OCI-LY7 (cell line): ENCODE measurements around the gene SEPSECS. TPM values are rescaled to one million over a fixed set of nuclear protein-coding genes. Genes with fewer than 3 reads are reported as not detected.
"Not testable (repeated sequence)": the region's sequence is repeated elsewhere in the genome, so short reads cannot be mapped to it uniquely, and the experiment has no call there.

Experiments
- BruUV-seq: library from RNA; stranded (reverse); fragments of 400-500 nt; replicated peaks from 2 replicates; lab custom pipeline; 2021; lab: Mats Ljungman, UMichigan
- CTCF ChIA-PET: fragments of 300-600 bp; sonication (Branson Sonifier 250); formaldehyde crosslinking; loops from one replicate; lab custom pipeline; 2022; ENCODE audit warnings: antibody characterized with exemption; ENCODE audit not compliant: unreplicated experiment; lab: Charles Lee
- POLR2A ChIA-PET: fragments of 300-600 bp; sonication (Branson Sonifier 250); formaldehyde crosslinking; loops from one replicate; lab custom pipeline; 2022; ENCODE audit warnings: antibody characterized with exemption; lab: Charles Lee
- DNase-seq: peaks from one replicate; pipeline ENCODE4 v3.0.0-alpha.2; 2015; ENCODE audit warnings: low spot score
- H2AFZ ChIP-seq: fragments of 200-600 bp; sonication (generic), shearing (Covaris generic); 2 replicates; pipeline ENCODE4 v1.6.1; 2014; ENCODE audit warnings: mild to moderate bottlenecking, antibody characterized with exemption, low read length, moderate library complexity
- H3K27ac ChIP-seq: fragments of 200-600 bp; sonication (generic); 2 replicates; pipeline ENCODE4 v1.5.1; 2014; ENCODE audit warnings: mixed run types, low read depth, mild to moderate bottlenecking, moderate library complexity, low read length, inconsistent platforms; ENCODE audit not compliant: poor library complexity, severe bottlenecking
- H3K36me3 ChIP-seq: fragments of 200-600 bp; sonication (generic); 2 replicates; pipeline ENCODE4 v1.6.1; 2014; ENCODE audit warnings: mild to moderate bottlenecking, antibody characterized with exemption, low read length, moderate library complexity, mixed read lengths; ENCODE audit not compliant: insufficient read depth
- H3K4me1 ChIP-seq: fragments of 200-600 bp; sonication (generic); 2 replicates; pipeline ENCODE4 v1.5.1; 2014; ENCODE audit warnings: mild to moderate bottlenecking, low read length; ENCODE audit not compliant: insufficient read depth, poor library complexity, severe bottlenecking
- H3K4me2 ChIP-seq: fragments of 200-600 bp; sonication (generic); 2 replicates; pipeline ENCODE4 v1.6.1; 2014; ENCODE audit warnings: mild to moderate bottlenecking, low read length
- H3K4me3 ChIP-seq: fragments of 200-600 bp; sonication (generic); 2 replicates; pipeline ENCODE4 v1.5.1; 2014; ENCODE audit warnings: mild to moderate bottlenecking, low read depth, low read length; ENCODE audit not compliant: poor library complexity, severe bottlenecking
- H3K79me2 ChIP-seq: fragments of 200-600 bp; sonication (generic); 2 replicates; pipeline ENCODE4 v1.6.1; 2016; ENCODE audit warnings: low read depth, mild to moderate bottlenecking, low read length, moderate library complexity, mixed read lengths; ENCODE audit not compliant: insufficient read depth
- H3K9me2 ChIP-seq: fragments of 200-600 bp; sonication (generic); 2 replicates; pipeline ENCODE4 v1.6.1; 2016; ENCODE audit warnings: mild to moderate bottlenecking, low read length, mixed read lengths; ENCODE audit not compliant: insufficient read depth
- H3K9me3 ChIP-seq: fragments of 200-600 bp; sonication (generic); 2 replicates; pipeline ENCODE4 v1.6.1; 2014; ENCODE audit warnings: mild to moderate bottlenecking, mixed run types, low read length, mixed read lengths
- H4K20me1 ChIP-seq: fragments of 200-600 bp; sonication (generic); 2 replicates; pipeline ENCODE4 v1.6.1; 2014; ENCODE audit warnings: mild to moderate bottlenecking, antibody characterized with exemption, low read length, moderate library complexity, mixed read lengths; ENCODE audit not compliant: insufficient read depth
- CTCF ChIP-seq: fragments of 200-600 bp; sonication (generic); conservative IDR thresholded peaks from 2 replicates; pipeline ENCODE4 v1.5.1; 2014; ENCODE audit warnings: mild to moderate bottlenecking, antibody characterized with exemption, low read length, moderate library complexity, mixed read lengths
- EZH2phosphoT487 ChIP-seq: fragments of 200-600 bp; sonication (generic); IDR thresholded peaks from 2 replicates; pipeline ENCODE4 v1.6.1; 2018; ENCODE audit warnings: low read depth, borderline replicate concordance, mild to moderate bottlenecking, mixed run types, antibody characterized with exemption, low read length, moderate library complexity, mixed read lengths
- intact Hi-C: fragments of 100-400 bp; cut with micrococcal nuclease; formaldehyde crosslinking; loops from one replicate; pipeline ENCODE4 v1.10.0; 2022; ENCODE audit not compliant: unreplicated experiment
- total RNA-seq, 2 experiments: library from RNA; depleted of rRNA in 1 of 2; stranded (reverse); fragments of >200 nt in 1 of 2; shearing (Covaris generic) in 1 of 2; gene quantifications; 2 replicates each; pipeline ENCODE4 v1.2.3, GENCODE V29; 2014 to 2022

Gene SEPSECS
- total RNA-seq, 2 experiments from 2014 or later: 5.0 to 13.0 TPM

- ChIA-PET CTCF (no interaction called here), POLR2A (no interaction called here)
- DNase-seq: no peak
- no peak overlapping the region for H3K4me2 ChIP-seq
- no peak overlapping the region for H3K27ac ChIP-seq
- intact Hi-C loops: no loop called here
- no peaks in the 10 kb centered on the region for H3K79me2 ChIP-seq
- TF ChIP-seq CTCF (no peak), EZH2phosphoT487 (no peak)
- H2AFZ ChIP-seq: no peak overlapping the region
- no peaks in the 10 kb centered on the region for H3K36me3 ChIP-seq
- H3K9me3 ChIP-seq: no peaks in the 10 kb centered on the region
- no peaks in the 10 kb centered on the region for H3K4me1 ChIP-seq
- no TSS peak for BruUV-seq
- H3K4me3 ChIP-seq: no peak overlapping the region
- H4K20me1 ChIP-seq: no peaks in the 10 kb centered on the region
- H3K9me2 ChIP-seq: no peaks in the 10 kb centered on the region
These were observed 71.9 kb downstream of the SEPSECS start for GRCh38 chr4:25088093-25088952.

GRCh38 chr4:25085671-25086070 is 74.6 kb downstream of the SEPSECS start:
- no peaks in the 10 kb centered on the region for H3K4me1 ChIP-seq
- no peaks in the 10 kb centered on the region for H3K9me2 ChIP-seq
- intact Hi-C loops: no loop called here
- H4K20me1 ChIP-seq: no peaks in the 10 kb centered on the region
- no peak overlapping the region for H3K4me2 ChIP-seq
- H3K27ac ChIP-seq: no peak overlapping the region
- CTCF ChIA-PET: no interaction called here
- TF ChIP-seq EZH2phosphoT487 (no peak), CTCF (no peak)
- no peaks in the 10 kb centered on the region for H3K36me3 ChIP-seq
- no peak overlapping the region for H2AFZ ChIP-seq
- no peaks in the 10 kb centered on the region for H3K79me2 ChIP-seq
- BruUV-seq: no TSS peak
- no peaks in the 10 kb centered on the region for H3K9me3 ChIP-seq
- no peak for DNase-seq
- no peak overlapping the region for H3K4me3 ChIP-seq
- POLR2A ChIA-PET: interaction anchor here (0.6 kb wide), 1 partner anchor 81 kb away, joined by 3 read pairs; no protein-coding TSS in a partner anchor

GRCh38 chr4:25083441-25083840 is 76.8 kb downstream of the SEPSECS start:
- H3K9me3 ChIP-seq, DNase-seq, H3K27ac ChIP-seq, POLR2A ChIA-PET, H2AFZ ChIP-seq, H3K36me3 ChIP-seq, H3K9me2 ChIP-seq, H3K79me2 ChIP-seq, H4K20me1 ChIP-seq, CTCF ChIA-PET, intact Hi-C loops, H3K4me2 ChIP-seq, BruUV-seq, H3K4me3 ChIP-seq, H3K4me1 ChIP-seq: not testable (repeated sequence)
